GM18909 (cell line): ENCODE results near the gene SFRP5.

ENCODE experiments used
- ATAC-seq: cut with Tn5 transposase; IDR thresholded peaks from one replicate; pipeline ENCODE4 v1.9.1; 2021; ENCODE audit warnings: mild to moderate bottlenecking; ENCODE audit not compliant: unreplicated experiment, poor library complexity

Gene SFRP5

DNA sequence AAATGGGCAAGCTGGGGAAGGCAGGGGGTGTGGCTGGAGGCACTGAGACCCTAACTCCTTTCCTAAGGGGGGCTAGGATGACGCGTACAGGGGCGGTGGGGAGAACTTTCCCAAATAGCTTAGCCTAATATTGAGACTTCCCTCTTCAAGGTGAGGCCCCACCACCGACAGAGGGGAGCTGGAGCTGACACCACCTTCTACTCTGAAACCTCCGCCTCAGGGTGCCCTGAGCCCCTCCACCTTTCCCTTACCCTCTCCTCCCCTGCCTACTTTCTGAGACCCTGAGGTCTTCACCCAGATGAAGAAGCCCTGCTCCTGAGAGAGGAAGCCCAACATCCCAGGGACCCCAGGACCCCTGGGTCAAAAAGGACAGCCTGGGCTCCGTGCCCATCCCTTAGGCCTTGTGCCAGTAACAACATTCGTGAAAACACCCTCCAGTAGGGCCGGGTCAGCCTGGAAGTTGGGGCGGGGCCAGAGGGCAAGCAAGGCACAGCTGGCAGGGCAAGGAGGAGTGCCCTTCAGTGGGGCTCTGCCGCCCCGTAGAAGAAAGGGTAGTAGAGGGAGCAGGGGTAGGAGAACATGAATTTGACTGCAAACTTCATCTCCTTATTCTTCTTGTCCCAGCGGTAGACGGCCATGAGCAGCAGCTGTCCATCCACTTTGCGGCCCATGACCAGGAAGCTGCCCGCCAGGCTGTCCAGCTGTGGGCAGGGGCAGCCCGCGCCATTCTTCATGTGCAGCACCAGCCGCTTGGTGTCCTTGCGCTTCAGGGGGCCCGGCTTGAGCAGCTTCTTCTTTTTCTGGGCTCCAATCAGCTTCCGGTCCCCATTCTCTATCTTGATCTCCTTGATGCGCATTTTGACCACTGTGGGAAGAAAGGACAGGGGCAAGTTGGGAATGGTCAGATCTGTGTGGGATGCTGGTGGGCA, 4.5 kb downstream of the SFRP5 start:
- ATAC-seq: no peak

DNA sequence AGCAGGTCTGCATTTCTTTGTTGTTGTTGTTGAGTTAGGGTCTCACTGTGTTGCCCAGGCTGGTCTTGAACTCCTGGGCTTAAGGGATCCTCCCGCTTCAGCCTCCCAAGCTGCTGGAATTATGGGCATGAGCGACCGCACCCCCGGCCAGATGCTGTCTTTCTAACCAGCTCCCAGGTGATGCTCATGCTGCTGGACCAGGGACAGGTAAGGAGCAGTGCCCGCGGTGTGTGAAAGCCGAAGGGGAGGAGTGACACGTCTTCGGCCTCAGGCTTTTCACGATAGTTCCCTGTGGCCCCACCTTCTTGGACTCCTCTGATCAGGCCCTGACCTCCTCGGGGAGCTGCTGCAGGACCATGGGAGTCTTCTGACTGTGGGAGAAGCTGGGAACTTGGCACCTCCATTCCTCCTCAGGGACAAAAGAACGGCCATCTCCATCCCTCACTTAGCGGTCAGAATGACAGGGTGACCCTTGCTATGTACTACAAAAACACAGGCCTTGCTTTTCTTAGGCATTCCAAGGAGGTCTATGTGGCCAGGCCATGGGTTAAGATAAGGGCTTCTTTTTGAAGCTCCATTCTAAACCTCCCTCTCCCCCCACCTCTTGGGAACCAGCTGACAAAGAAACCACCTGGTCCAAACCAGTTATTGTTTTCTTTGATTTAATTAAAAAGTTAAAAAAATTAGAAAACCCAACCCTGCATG, 5.5 kb downstream of the SFRP5 start:
- ATAC-seq: no peak

DNA sequence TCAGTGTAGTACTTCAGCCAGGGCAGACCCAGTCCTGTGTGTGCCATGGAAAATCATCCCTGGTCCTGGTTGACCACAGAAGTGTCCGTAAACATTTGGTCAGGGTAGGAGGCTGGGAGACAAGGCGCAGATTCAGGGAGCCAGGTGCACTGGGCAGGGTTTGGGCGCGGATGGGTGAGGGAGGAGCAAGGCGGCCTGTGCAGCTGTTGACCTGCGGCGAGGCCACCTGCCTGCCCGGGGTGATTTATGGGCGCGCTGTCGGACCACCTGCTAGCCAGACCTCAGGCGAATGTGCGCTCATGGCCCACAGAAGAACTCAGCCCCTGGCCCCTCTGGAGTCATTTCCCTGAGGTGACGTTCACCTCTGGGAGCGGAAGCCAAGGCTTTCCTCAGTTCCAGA, 6.6 kb downstream of the SFRP5 start:
- no peak for ATAC-seq

DNA sequence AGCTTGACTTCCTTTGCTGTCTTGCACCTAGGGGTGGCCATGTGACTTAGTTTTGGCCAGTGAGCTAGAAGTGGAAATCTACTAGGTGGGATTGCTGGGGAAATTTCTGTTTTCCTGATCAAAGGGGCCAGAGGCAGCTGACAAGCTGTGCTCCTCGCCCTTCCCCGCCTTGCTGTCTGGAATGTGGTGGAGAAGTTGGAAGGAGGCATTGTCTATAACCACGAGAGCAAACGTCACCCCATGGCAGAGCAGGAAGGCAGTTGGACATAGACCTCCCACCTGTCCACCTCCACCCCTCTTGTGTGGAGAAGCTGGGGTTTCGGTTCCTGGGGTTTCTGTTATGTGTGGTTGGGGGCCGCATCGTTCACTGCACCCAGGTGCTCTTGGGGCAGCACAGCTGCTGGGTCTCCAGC, 7.3 kb downstream of the SFRP5 start:
- ATAC-seq: peak; percentile 41

DNA sequence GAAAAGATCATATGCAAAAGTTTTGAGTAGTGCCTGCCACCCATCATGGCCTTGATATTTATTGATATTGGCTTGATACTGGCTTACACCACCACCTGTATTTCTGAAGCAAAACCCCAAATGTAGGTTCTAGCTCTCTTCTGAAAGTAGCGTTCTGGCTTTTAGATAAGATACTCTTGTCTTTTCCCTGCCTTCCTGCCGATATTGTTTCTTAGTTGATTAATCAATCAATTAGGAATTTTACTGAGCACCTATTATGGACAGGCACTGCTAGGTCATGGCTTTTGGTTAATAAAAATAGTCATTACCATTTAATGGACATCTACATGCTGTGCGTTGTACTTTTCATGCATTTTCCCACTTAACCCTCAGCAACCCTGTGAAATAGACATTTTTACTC, 7.9 kb downstream of the SFRP5 start:
- ATAC-seq: no peak

DNA sequence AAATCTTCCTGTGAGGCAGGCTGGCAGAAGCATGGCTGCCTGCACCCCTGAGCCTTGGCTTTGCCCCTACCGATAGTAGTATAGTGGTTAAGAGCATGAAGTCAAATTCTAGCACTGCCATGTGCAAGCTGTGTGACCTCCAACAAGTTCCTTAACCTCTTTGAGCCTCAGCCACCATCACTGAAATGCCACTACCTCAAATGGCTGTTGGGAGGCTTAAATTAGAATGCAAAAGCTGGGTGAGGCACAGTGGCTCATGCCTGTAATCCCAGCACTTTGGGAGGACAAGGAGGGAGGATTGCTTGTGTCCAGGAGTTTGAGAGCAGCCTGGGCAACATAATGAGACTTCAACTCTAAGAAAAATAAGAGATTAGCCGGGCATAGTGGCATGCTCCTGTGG, 8.4 kb downstream of the SFRP5 start:
- no peak for ATAC-seq

DNA sequence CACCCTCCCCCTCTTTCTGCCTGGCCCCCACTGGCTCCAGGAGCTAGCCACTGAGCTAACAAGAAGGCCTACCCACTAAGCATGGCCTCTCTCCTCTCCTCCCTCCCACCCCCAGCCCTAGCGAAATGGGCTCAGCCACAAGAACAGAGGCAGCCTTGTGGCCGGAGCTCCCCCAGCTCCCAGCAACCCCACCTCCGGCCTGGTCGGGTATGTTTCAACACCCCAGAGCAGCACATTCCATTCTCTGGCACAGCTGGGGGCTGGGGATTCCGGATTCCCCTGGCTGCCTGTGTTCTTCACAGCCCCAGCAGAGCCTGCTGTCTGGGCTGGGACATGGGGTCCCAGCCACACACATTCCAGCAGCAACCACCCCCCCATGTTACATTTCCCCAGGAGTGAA, 9.0 kb downstream of the SFRP5 start:
- ATAC-seq: no peak

DNA sequence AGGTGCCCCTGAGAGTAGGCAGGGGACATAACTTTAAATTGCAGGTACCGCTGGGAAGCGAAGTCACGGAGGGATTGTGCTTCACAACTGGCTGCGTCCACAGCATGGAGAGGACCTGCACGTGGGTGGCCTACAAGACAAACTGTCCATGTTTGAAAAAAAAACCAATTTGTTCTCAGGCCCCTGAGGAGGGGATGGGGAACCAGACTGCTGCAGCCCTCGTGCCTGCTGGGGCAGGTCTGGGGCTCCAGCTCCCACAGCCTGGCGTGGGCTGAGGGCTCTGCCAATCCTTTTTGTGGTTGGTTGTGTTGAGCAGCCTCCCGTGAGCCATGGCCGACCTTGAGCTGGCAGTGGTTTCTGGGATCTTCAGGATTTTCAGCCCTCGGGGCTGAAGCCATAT, 9.7 kb downstream of the SFRP5 start:
- no peak for ATAC-seq

DNA sequence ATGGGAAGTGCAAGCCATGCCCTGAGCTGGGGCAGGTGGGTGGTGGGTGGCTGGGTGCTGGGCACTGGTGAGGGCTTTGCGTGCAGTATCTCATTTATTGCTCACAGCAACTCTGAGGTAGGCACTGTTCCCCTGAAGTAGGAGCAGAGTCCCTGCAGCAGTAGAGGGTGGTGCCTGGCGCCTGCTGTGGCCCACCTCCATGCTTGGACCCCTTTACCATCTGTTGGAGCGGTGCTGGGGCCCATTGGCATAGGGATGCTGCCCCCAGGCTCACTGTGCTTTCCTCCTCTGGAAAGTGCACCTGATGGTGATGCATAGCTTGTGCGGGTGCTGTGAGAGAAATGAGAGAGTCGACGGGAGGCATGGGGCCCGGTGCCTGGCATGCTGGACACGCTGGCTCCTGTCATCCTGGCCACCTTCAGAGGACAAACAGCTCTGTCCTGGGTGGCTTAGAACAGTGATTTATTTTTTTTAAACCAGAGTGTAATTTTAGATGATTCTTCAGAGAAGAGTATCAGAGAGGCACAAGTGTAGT, 10.4 kb downstream of the SFRP5 start:
- no peak for ATAC-seq

DNA sequence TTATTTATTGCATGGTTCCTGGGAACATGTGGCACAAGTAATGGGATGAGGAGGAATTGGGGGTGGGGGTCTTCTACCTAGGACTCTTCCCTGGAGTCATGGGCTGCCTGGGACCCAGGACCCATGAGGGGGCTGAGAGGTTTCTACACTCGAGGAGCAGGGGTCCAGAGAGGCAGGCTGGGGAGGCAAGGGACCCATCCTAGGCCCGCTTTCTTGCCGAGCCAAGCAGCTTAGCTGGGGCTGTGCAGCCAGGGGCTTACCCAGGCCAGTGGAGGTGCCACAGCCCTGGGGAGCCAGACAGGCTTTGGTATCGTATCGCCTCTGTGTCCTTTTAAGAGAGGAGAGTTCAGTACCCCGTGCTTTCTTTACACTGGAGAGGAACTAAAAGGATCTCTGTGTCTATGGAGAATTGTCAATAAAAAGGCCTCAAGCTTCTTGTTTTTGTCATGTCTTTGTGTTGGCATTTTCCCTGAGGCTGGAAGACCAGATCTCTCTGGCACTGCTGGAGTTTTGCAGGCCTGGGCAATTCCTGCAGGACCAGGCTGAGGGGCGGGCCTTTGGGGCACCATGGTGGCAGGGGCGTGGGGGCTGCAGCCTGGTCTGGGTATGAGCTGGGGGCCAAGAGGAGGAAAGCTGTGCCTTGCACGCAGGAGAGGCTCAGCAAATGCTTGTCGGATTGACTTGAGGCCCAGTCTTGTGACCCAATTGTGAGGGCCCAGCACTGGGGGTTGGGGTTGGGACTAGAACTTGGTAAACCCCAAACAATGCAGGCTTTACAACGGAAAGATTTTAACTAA, 11.1 kb downstream of the SFRP5 start:
- no peak for ATAC-seq

DNA sequence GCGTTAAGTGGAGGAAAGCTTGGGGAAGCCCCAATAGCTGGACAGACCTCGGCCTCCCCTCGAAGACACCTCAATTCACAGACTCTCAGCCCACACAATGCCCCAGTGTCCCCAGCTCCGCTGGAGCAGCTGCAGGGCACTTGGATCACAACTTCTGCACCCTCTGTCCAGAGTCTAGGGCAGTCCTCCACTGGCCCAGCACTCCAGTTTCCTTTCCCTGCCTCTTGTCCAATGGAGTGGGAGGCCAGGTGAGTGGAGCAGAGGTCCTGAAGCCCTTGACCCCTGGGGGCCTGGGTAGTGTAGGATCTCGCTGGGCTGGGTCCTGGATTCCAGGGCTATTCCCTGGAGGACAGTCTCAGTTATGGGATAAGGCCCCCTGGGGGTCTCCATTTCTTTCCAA, 11.9 kb downstream of the SFRP5 start:
- ATAC-seq: no peak

DNA sequence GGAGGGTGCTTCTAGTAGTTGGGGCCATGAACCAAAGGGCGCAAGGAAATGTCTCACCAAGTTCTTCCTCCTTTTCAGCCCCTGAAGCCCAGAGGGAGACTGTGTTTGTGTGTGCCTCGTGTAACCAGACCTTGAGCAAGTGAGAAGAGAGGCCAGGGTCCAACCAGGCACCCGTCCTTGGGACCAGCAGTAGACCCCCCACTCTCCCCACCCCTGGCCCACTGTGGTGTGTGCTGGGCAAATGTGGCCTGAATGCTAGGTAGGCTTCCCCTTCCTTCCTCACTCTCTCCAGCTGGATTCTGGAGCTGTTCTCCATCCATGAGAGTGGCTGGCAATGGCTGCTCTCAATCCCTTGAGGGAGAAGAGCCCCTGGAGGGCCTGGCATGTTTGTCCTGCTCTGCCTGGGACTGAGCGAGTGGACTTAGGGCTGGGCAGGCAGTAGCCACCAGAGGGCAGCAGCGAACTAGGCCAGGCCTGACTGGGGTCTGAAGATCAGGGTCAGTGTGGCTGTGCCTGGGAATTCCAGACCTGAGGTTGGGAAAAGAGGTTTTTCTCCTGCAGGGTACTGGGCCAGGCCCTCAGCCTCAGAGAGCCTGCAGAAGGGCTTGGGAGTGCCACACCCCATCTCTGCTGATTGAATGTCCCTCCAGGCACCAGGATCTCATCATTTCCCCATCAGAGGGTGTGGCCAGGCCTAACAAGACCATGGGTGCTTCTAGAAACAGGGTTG, 12.5 kb downstream of the SFRP5 start:
- no peak for ATAC-seq

DNA sequence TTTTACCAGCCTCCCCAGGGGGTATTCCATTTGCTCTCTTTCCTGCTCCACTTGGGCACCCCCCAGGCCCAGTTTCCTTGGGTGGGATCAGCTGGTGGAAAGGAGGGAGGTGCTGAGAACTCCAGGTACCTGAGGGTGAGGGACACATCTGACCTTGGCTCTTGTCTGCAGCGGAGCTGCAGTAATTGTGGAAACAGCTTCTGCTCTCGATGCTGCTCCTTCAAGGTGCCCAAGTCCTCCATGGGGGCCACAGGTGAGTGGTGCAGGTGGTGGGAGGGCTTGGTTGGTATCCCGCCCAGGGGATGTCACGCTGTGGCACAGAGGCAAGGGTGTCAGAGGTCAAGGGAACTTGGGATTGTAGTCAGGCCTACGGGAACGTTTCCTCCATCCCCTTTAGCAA, 14.3 kb downstream of the SFRP5 start:
- ATAC-seq: no peak

DNA sequence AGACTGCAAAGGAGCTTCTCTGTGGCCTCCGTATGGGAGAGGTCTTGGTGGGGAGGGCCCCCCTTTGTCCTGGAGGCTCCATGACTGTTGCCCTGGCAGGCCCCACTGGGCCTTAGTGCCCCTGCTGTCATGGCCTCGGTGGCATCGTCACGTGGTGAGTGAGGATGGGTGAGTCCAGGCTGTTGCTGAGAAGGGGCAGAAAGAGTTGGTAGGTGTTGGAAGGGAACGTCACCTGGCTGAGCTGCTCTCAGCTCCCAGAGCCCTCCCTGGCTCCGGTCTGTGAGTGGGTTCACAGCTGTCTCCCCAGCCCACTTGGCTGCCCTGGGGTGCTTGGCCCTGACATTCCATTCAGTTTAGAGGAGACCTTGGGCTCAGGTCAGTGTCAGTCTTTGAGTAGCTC, 16.1 kb downstream of the SFRP5 start:
- no peak for ATAC-seq

DNA sequence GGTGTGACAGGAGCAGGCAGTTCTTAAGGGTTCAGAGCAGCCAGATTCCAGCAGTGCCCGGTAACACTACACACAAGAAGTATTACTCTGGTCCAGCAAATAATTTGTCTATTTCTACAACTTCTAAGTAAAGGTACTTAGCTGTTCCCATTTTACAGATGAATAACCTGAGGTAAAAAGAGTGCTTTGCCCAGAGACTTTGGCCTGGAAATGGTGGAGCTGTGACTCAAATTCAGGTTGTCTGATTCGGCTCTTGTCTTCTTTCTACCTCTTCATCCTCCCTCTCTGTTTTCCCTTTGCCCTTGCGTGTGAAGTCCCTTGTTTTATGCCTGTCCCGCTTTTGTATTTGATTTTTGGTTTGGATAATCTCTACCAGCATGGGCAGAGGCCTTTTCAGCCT, 17.1 kb downstream of the SFRP5 start:
- no peak for ATAC-seq

DNA sequence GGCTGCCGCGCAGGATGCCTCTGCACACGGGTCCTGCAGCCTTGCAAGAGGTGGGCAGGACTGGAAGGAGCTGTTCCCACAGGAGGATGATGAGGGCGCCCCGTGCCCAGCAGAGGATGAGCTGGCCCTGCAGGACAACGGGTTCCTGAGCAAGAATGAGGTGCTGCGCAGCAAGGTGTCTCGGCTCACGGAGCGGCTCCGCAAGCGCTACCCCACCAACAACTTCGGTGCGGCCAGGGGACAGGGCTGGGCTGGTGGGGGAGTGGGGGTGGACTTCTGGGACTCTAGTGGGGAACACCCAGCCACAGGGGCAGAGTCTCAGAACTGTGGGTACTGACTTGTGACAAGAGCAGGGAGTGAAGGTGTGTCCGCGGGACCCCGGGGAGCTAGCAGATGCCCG, 18.8 kb downstream of the SFRP5 start:
- no peak for ATAC-seq

DNA sequence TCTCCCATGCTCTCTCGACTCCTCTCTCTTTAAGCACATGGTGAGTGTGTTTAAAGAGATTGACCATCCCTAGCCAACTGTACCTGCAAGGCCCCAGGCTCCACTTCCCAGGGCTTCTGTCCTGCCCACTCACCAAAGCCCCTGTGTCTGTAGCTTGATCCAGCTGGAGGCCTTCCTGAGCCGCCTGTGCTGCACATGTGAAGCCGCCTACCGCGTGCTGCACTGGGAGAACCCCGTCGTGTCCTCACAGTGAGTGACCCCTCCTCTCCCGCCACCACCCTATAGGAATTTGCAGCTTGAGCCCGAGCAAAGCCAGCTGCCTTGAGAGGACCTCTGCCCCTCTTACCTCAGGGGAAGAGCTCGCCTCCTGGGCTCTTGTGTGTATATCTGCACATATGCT, 23.7 kb downstream of the SFRP5 start:
- ATAC-seq: no peak

DNA sequence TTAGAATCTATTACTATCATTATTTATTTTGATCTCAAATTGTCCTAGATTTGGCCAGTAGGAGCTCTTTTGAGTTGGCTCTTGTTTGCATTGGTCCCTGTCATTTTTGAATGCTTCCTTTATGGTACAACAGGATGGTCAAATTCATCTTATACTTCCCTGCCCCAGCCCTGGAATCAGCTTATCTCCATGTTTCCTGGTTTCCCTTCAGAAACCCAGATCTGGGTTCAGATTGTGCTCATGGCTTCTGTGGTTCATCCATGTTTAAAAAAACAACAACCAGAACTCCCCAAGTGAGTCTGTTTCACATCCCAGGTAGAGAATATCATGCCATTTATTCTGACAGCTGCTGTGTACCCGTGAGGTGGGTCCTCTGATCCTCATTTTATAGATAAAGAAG, 24.2 kb downstream of the SFRP5 start:
- ATAC-seq: no peak

DNA sequence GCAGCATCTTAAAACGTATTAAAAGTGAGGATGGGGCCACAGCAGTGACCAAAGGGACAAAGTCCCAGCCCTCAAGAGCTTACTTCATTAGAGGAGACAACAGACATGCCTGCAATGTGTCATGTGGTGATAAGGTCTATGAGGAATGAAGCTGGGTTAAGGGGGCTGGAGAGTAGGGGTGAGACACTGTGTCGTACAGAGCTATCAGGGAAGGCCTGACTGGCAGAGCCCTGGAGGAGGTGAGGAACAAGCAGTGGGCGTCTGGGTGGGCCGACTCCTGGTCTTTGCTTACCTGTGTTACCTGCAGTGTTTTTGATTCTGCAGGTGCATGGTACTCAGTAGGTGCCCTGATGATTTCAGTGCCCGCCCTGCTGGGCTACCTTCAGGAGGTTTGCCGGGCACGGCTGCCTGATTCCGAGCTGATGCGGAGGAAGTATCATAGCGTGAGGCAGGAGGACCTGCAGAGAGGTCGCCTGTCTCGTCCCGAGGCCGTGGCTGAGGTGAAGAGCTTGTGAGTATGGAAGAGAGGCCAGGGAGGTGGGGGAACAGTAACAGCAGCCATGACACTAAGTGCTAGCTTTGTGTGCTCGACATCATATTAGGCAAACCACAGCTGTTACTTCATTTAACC, 27.3 kb downstream of the SFRP5 start:
- ATAC-seq: no peak
